CD4-positive, CD25-positive, alpha-beta regulatory T cell (primary cell): Measurements from ENCODE around the gene DHRS12. TPM values are rescaled to one million over a fixed set of nuclear protein-coding genes. Genes with fewer than 3 reads are reported as not detected.

Experiments
- ATAC-seq, 2 donors: fragments of 150-1000 bp; cut with Tn5 transposase; one replicate each; pipeline ENCODE4 v1.10.0; 2021; ENCODE audit warnings: low read depth in 2 of 2, moderate number of reproducible peaks in 2 of 2, moderate library complexity in 1 of 2
- DNase-seq, 3 donors: peaks; one replicate each; pipeline versions ENCODE4 v3.0.0 to v3.0.0-alpha.2; 2012 to 2022; ENCODE audit warnings: mixed read lengths in 1 of 3
- H3K27ac ChIP-seq: one replicate; pipeline ENCODE4 v1.7.0; 2013; ENCODE audit warnings: mild to moderate bottlenecking, low read length; ENCODE audit not compliant: insufficient read depth, poor library complexity, severe bottlenecking
- H3K27me3 ChIP-seq: one replicate; pipeline ENCODE4 v1.7.0; 2013; ENCODE audit warnings: low read length; ENCODE audit not compliant: control insufficient read depth, insufficient read depth
- H3K36me3 ChIP-seq: one replicate; pipeline ENCODE4 v1.7.0; 2013; ENCODE audit warnings: mild to moderate bottlenecking, low read length, moderate library complexity; ENCODE audit not compliant: control insufficient read depth, insufficient read depth
- H3K4me1 ChIP-seq: 2 replicates; pipeline ENCODE4 v1.7.0; 2013; ENCODE audit warnings: mild to moderate bottlenecking, low read length; ENCODE audit not compliant: insufficient read depth, control insufficient read depth, poor library complexity, severe bottlenecking
- H3K4me3 ChIP-seq: one replicate; pipeline ENCODE4 v1.7.0; 2013; ENCODE audit warnings: low read depth, mild to moderate bottlenecking, low read length, moderate library complexity
- H3K9me3 ChIP-seq, 2 experiments: 1 replicate in 1 of 2; 2 replicates in 1 of 2; pipeline ENCODE4 v1.7.0; 2013; ENCODE audit warnings: low read length in 2 of 2, mild to moderate bottlenecking in 1 of 2, moderate library complexity in 1 of 2; ENCODE audit not compliant: control insufficient read depth in 2 of 2
- H3K27ac Mint-ChIP-seq, 3 donors: one replicate each; pipeline ENCODE4 v1.8.0; 2020 to 2022; ENCODE audit warnings: mild to moderate bottlenecking in 3 of 3, mixed read lengths in 3 of 3, moderate library complexity in 2 of 3
- H3K27me3 Mint-ChIP-seq: one replicate; pipeline ENCODE4 v1.8.0; 2022; ENCODE audit warnings: mild to moderate bottlenecking, mixed read lengths
- H3K36me3 Mint-ChIP-seq: one replicate; pipeline ENCODE4 v1.8.0; 2020; ENCODE audit warnings: mixed read lengths
- H3K4me1 Mint-ChIP-seq, 4 donors: one replicate each; pipeline ENCODE4 v1.8.0; 2020 to 2022; ENCODE audit warnings: mixed read lengths in 4 of 4, mild to moderate bottlenecking in 1 of 4
- H3K4me3 Mint-ChIP-seq, 4 donors: one replicate each; pipeline ENCODE4 v1.8.0; 2020 to 2022; ENCODE audit warnings: mild to moderate bottlenecking in 4 of 4, mixed read lengths in 4 of 4, moderate library complexity in 3 of 4
- H3K9me3 Mint-ChIP-seq, 7 donors: one replicate each; pipeline ENCODE4 v1.8.0; 2020 to 2022; ENCODE audit warnings: mixed read lengths in 7 of 7, mild to moderate bottlenecking in 3 of 7, moderate library complexity in 2 of 7
- polyA plus RNA-seq, 4 donors: library from polyadenylated mRNA; unstranded; fragments of 300-500 nt; fragmentation: Illumina TruSeq; gene quantifications; one replicate each; pipeline ENCODE4 v1.2.3, GENCODE V29; 2021
- total RNA-seq: library from RNA; stranded (reverse); gene quantifications from one replicate; pipeline ENCODE4 v1.2.3, GENCODE V29; 2022

Gene DHRS12
- total and polyA plus RNA-seq, 5 donors from 2014 or later: 25.9 to 42.9 (median 32.1) TPM

DNA sequence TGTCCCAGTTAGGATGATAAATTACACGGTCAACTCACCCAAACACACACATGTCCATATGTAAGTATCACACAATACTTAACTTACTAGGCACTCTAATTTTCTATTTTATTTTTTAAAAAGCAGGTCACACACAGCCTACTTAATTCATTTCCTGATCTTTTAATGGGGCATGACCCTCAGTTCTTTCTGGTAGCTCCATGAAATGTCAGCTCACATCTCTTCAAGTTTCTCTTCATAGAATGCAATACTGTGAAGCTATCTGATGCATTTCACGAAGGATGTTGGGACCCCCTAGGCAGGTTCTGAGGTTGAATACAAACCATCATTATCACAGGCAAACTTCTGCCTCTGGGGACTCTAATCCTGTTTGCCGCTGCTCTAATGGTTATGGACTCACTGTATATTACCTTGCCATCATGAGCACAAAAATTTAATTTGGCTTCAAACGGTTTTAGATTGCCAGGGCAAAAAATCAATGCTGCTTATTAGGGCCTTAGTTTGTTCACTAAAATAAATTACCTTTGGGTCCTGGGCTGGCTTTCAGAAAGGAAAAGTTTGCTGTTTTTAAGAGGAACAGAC, 16.1 kb upstream of the DHRS12 start:
- DNase-seq (no peak), ATAC-seq (no peak)
- H3K9me3 Mint-ChIP-seq: no peaks in the 10 kb centered on the region
- peaks cover 21 to 94% (median 74%) of the 10 kb centered on the region in 4 donors for H3K4me1 Mint-ChIP-seq
- no peaks in the 10 kb centered on the region for H3K9me3 ChIP-seq
- no peaks in the 10 kb centered on the region for H3K27me3 Mint-ChIP-seq
- H3K36me3 ChIP-seq: peaks cover 4% of the 10 kb centered on the region
- H3K36me3 Mint-ChIP-seq: peaks cover 24% of the 10 kb centered on the region
- H3K4me3 ChIP-seq: peak overlapping the region; percentile 97
- peak overlapping the region; percentile 96 to 98 (median 97) for H3K27ac Mint-ChIP-seq
- peaks cover 77% of the 10 kb centered on the region for H3K4me1 ChIP-seq
- H3K27me3 ChIP-seq: no peaks in the 10 kb centered on the region
- H3K27ac ChIP-seq: peak overlapping the region; percentile 84
- H3K4me3 Mint-ChIP-seq: peak overlapping the region; percentile 87 to 96 (median 92)

DNA sequence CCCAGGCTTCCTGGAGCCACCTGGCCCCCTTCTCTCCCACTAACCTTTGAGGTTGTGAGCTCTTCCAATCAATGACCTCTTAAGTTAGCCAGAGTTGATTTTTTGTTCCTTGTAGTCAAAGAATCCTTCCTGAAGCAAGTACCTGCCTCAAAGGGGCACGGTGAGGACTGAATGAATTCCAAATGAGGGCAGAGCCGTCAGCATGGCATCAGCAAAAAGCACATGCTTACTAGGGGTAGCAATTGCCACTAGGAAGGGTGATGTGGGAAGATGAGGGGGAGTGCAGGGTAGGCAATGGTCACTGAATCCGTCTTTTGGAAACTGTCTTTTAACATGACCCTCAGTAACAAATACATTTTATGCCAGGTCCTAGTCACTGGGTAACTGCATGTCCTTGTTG, 15.6 kb upstream of the DHRS12 start:
- DNase-seq: no peak
- Histone ChIP-seq H3K27ac (peak overlapping the region; percentile 84), H3K36me3 (peaks cover 4% of the 10 kb centered on the region), H3K9me3 (no peaks in the 10 kb centered on the region), H3K27me3 (no peaks in the 10 kb centered on the region), H3K4me1 (peaks cover 76% of the 10 kb centered on the region), H3K4me3 (peak overlapping the region; percentile 97)
- Mint-ChIP-seq H3K27ac (peak overlapping the region; percentile 96 to 98 (median 97)), H3K4me1 (peaks cover 25 to 95% (median 75%) of the 10 kb centered on the region in 4 donors), H3K36me3 (peaks cover 24% of the 10 kb centered on the region), H3K4me3 (peak overlapping the region in 3 of 4 donors; percentile 87 to 94 (median 91)), H3K27me3 (no peaks in the 10 kb centered on the region), H3K9me3 (no peaks in the 10 kb centered on the region)
- ATAC-seq: no peak

DNA sequence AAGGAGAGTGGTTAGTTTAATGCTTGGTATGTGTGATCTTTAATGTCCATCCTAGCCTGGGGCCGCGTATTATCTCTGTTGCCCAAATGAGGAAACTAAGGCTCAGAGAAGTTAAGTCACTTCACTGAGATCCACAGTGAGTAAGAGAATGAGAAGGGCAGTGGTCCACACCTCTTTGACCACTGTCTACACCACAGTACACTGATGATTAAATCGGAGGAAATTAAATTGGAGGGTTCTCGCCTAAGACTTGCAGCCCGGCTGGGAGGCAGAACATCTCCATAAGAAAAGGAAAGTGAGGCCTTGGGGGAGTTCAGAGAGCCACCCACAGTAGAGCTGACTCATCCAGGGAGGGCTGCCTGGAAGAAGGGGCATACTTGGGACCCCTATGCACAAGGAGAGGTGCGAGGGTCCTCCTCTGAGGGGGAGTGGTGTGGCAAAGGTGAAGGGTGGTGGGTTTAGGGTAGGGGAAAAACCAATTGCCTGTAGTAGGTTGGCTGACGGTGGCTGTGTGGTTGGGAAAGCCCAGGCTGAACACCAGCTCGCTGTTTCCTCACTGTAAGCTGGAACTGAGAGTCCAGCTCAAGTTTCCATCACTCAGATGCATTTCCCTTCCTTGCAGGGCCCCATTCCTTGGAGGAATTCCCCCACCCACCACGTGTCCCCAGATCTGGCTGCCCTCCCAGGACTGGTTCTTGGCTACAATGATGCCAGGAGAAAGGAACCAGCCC, 15.0 kb upstream of the DHRS12 start:
- no peak for ATAC-seq
- H3K4me1 Mint-ChIP-seq: peaks cover 25 to 95% (median 73%) of the 10 kb centered on the region in 4 donors
- no peaks in the 10 kb centered on the region for H3K27me3 Mint-ChIP-seq
- Histone ChIP-seq H3K4me1 (peaks cover 73% of the 10 kb centered on the region), H3K27ac (peak overlapping the region; percentile 84), H3K36me3 (peaks cover 4% of the 10 kb centered on the region), H3K4me3 (peak overlapping the region; percentile 4), H3K9me3 (no peaks in the 10 kb centered on the region), H3K27me3 (no peaks in the 10 kb centered on the region)
- peak overlapping the region; percentile 96 to 98 (median 97) for H3K27ac Mint-ChIP-seq
- H3K9me3 Mint-ChIP-seq: no peaks in the 10 kb centered on the region
- no peak for DNase-seq
- peaks cover 25% of the 10 kb centered on the region for H3K36me3 Mint-ChIP-seq
- H3K4me3 Mint-ChIP-seq: peak overlapping the region; percentile 66 to 94 (median 89)

DNA sequence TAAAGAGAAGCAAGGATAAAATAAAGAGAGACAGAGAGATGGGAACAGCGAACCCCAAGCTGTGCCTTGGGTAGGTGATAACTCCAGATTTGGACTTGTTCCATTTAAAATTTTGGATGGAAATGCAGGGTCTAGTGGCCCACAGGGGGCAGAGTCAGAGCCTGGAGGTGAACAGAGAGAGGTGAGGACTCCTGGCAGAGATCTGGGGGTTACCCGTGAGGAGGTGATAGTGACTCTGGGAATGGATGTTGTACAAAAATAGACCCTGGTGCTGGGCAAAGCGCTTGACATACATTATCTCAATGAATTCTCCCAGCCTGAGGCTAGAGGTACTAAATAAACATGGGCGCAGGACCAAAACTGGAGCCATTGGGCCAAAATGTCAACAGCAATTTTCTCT, 14.3 kb upstream of the DHRS12 start:
- Mint-ChIP-seq H3K9me3 (no peaks in the 10 kb centered on the region), H3K4me1 (peaks cover 25 to 97% (median 70%) of the 10 kb centered on the region in 4 donors), H3K36me3 (peaks cover 28% of the 10 kb centered on the region), H3K27me3 (no peaks in the 10 kb centered on the region), H3K4me3 (peak overlapping the region in 3 of 4 donors; percentile 48 to 87 (median 69)), H3K27ac (peak overlapping the region; percentile 96 to 98 (median 97))
- Histone ChIP-seq H3K4me1 (peaks cover 68% of the 10 kb centered on the region), H3K27ac (peak overlapping the region; percentile 84), H3K9me3 (no peaks in the 10 kb centered on the region), H3K36me3 (peaks cover 4% of the 10 kb centered on the region), H3K27me3 (no peaks in the 10 kb centered on the region), H3K4me3 (no peak overlapping the region)
- DNase-seq: no peak
- ATAC-seq: no peak

DNA sequence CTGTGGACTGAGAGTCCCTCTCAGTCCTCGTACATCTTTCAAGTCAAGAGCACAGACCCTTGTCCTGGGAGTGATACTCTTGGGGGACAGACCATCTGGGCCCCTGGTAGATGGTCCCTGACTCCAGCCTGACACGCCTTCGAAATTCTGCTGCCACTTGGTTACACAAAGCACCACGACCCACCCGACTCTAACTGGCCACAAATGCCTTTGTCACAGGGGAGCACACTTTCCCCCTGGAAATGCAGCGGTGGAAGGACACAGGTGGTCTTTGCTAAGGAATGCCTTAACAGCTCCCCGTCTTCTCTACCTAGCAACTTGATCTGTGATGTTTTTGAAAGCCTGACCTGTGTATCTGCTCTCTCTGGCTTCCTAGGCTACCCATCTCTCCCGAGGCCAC, 13.8 kb upstream of the DHRS12 start:
- Histone ChIP-seq H3K4me3 (no peak overlapping the region), H3K9me3 (no peaks in the 10 kb centered on the region), H3K27ac (no peak overlapping the region), H3K4me1 (peaks cover 63% of the 10 kb centered on the region), H3K36me3 (peaks cover 4% of the 10 kb centered on the region), H3K27me3 (no peaks in the 10 kb centered on the region)
- Mint-ChIP-seq H3K27me3 (no peaks in the 10 kb centered on the region), H3K4me3 (peak overlapping the region in 3 of 4 donors; percentile 41 to 87 (median 69)), H3K4me1 (peaks cover 30 to 98% (median 73%) of the 10 kb centered on the region in 4 donors), H3K9me3 (no peaks in the 10 kb centered on the region), H3K36me3 (peaks cover 28% of the 10 kb centered on the region), H3K27ac (peak overlapping the region; percentile 96 to 98 (median 97))
- ATAC-seq (no peak), DNase-seq (no peak)

DNA sequence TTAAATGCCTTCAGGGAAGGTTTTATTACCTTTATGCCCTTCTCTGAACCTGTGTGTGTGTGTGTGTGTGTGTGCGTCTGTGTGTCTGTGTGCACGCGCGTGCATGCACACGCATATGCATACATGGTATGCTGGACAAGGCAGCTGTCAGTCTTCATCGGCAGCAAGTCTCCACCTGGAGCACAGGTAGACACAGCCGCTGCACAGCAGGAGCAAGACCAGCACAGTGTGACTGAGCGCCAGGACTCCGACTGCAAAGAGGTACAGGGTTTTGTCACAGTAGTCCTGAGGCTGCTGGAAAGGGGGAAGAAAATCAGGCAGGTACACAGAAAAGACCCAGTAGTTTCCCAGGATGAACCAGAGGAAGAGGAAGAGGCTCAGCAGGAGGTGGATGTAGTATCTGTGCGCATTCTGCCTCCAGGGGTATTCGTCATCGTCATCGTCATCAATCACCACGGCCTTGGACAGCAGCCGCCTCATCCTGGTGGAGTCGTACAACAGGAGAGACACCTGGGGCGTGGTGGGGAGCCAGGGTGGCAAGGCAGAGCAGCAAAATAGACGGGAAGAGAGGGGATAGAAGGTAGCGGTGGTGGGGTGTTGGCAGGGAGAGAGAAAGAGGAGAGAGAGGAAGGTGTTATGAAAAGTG, 12.8 kb upstream of the DHRS12 start:
- no peak overlapping the region for H3K4me3 ChIP-seq
- ATAC-seq (no peak), DNase-seq (no peak)
- no peaks in the 10 kb centered on the region for H3K27me3 Mint-ChIP-seq
- H3K36me3 Mint-ChIP-seq: peaks cover 28% of the 10 kb centered on the region
- H3K4me3 Mint-ChIP-seq: peak overlapping the region in 3 of 4 donors; percentile 41 to 83 (median 74)
- no peaks in the 10 kb centered on the region for H3K9me3 ChIP-seq
- peaks cover 10% of the 10 kb centered on the region for H3K36me3 ChIP-seq
- H3K27ac ChIP-seq: no peak overlapping the region
- H3K9me3 Mint-ChIP-seq: no peaks in the 10 kb centered on the region
- H3K27ac Mint-ChIP-seq: peak overlapping the region; percentile 66 to 98 (median 97)
- H3K4me1 ChIP-seq: peaks cover 53% of the 10 kb centered on the region
- H3K27me3 ChIP-seq: no peaks in the 10 kb centered on the region
- peaks cover 27 to 96% (median 68%) of the 10 kb centered on the region in 4 donors for H3K4me1 Mint-ChIP-seq

DNA sequence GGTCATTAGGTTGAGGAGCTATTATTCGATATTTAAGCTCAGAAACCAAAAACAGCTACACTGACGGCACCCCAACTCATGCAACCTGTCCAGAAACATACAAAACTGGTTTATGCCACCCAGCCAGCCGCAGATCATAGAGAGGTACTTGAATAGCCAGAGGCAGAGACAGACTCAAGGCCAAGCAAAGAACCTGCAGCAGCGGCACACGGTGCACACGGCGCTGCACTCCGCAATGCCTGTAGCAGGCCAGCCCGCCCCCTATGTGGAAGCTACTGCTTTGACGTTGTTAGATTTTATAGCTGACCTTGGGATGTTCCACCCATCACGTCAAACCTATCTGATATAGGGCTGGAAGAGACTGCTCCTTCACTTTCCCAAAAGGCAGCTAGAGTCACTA, 11.9 kb upstream of the DHRS12 start:
- Mint-ChIP-seq H3K27me3 (no peaks in the 10 kb centered on the region), H3K36me3 (peaks cover 28% of the 10 kb centered on the region), H3K27ac (peak overlapping the region; percentile 88 to 98 (median 93)), H3K4me1 (peaks cover 19 to 90% (median 61%) of the 10 kb centered on the region in 4 donors), H3K9me3 (no peaks in the 10 kb centered on the region), H3K4me3 (peak overlapping the region; percentile 34 to 83 (median 58))
- Histone ChIP-seq H3K4me3 (peak overlapping the region; percentile 58), H3K9me3 (no peaks in the 10 kb centered on the region), H3K36me3 (peaks cover 12% of the 10 kb centered on the region), H3K4me1 (peaks cover 44% of the 10 kb centered on the region), H3K27me3 (no peaks in the 10 kb centered on the region), H3K27ac (peak overlapping the region; percentile 56)
- ATAC-seq: no peak
- DNase-seq: no peak
